Middle frontal gyrus (tissue), 1 donor: ENCODE results near the gene CREB3.

Source experiments
- DNase-seq: peaks from one replicate; pipeline ENCODE4 v3.0.0-alpha.2; 2015; ENCODE audit warnings: low spot score; ENCODE audit errors: extremely low spot score

CREB3 gene

DNA sequence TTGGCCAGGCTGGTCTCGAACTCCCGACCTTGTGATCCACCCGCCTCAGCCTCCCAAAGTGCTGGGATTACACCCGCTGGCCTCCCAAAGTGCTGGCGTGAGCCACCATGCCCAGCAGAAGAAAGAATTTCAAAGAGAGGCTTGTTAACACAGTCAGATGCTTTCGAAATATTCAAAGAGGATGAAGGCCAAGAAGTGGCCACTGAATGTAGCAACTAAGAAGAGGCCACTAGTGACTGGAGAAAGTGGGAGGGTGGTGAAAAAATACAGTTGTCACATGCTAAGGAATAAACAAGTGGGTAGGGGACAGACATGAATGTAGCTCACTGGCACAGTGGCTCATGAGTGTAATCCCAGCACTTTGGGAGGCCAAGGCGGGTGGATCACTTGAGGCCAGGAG lies 29.8 kb upstream of the CREB3 start:
- no peak for DNase-seq

DNA sequence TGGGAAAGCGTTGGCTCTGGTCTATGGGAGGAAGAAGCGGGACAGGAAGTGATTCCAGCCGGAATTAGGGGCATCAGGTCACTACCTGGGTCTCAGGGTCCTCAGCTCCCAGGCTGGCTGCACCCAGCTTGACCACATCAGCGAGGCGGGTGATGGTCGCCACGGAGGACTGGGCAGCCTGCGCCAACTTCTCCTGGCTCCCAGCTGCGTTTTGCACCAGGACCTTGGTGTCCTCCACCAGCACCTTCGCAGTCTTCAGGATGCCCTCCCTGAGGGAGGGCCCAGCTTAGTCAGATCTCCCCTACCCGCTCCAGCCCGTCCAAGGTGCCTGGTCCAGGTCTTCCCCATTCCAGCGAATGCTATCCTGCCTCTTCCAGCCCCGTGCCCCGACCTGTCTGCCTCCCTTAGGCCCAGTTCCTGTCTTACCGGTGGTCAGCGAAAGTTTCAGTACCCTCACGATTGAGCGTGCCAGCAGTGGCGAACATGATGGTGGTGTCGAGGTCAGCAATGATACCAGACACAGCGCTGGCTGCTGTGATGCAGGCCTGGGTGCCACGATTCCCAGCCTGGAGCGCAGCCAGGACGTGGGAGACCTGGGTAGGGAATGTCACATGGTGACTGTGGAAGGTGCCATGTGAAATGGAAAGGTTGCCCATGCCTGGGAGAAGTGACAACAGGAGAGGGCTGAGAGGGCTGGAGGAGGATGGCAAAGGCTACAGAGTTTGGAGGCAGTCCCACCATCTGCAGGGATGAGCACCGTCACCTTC lies 28.4 kb upstream of the CREB3 start:
- no peak for DNase-seq

DNA sequence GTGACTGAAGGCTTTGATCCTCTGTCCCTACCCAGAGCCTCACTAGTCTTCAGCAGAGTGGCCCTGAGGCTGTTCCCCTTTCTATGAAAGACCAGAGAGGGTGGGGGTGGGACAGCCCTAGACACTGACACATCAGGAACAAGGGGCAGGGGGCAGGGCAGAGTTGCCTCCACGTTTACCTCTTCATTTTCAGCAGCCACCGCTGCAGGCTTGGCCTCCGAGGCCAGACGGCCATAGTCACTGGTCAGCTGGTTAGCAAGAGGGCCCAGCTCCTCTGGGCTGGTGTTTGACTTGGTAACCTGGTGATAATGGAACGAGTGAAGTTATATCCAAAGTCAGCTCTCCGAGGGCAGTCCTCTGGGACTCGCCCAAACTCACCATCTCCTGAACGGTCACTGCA lies 27.1 kb upstream of the CREB3 start:
- DNase-seq, result no peak

DNA sequence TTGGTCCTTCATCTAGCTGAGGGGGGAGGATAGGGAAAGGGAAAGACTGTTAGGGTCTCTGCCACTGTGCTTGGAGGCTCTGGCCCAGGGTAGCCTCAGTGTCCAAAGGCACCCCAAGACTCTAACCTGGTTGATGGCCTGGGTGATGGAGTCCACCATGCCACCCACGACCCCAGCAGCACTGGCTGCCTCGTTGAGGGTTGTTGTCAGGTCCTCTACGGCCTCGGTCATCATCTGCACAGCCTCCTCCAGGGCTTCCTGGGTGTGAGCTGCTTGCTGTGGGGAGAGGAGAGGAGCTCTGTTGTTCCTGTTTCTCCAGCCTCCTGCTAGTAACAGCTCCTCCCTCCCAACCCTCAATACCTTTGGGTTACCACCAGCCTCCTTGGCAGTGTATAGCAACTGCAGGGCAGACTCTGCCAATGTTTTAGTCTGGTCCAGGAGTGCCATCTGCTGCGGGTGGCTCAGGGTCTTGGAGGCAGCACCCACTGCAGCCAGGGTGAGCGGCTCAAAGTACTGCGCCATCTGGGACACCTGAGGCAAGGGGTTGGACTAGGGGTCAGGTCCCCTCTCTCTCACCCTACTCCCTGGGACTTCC lies 26.5 kb upstream of the CREB3 start:
- no peak for DNase-seq

DNA sequence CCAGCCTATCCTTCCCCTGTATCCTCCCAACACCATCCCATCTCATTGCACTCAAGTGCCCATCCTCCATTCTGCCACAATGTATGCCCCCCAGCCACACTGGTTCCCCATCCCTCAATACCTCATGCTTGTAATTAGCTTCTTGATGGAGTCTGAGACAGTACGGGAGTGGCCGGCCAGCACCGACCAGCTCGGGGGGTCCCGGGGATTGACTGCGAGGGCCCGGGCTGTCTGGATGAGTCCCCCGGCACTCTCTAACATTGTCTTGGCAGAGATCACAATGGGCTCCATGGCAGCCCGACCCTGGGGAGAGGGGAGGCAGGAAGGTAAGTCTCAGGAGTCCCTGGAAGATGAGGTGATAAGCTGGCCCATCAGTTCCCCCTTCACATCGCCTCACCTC lies 25.5 kb upstream of the CREB3 start:
- DNase-seq, result no peak

DNA sequence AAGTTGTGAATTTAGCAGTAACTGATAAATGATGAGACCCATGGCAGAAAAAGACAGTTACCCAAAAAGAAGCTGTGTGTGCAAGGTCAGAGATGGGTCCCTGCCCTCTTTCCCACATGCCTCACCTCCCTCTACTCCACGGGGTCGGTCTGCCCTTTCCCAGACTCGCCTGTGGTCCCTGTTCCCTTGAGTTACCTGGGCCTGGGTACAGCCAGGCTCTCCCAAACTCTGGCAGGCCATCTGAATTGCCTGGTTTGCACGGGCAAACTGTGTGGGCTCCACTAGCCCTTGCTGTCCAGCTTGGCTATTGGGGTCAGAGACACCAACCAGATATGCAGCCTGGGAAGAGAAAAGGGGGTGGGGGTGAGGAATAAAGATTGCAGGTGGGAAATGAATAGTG lies 24.3 kb upstream of the CREB3 start:
- no peak for DNase-seq

DNA sequence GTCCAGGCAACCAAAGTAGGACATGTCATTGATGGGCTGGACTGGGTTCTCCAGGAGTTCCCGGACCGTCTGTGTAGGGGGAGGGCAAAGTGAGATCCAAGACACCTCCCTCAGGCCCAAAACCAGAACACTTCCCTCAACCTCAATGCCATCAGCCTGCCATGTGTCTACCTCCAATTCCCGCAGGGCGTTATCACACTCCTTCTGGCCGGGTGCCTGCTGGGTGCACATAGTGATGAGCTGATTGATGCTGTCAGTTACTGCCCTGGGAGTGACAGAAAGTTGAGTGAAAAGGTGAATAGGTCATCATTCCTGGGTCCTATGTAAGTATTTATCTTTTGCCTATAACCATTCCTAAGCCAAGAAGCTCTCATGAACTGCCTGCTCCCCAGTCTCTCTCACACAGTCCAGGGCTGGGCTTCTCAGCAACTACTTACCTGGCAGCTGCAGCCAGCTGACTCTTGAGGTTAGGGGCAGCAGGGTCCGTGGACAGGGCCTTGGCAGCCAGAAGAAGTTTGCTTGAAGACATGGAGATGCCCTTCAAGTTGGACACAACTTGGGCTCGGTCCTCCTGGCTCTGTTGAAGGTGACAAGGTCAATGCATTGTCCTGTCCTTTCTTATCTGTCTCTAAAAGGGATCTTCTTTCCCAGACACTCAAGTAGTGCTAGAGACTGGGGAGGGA lies 21.5 kb upstream of the CREB3 start:
- no peak for DNase-seq

DNA sequence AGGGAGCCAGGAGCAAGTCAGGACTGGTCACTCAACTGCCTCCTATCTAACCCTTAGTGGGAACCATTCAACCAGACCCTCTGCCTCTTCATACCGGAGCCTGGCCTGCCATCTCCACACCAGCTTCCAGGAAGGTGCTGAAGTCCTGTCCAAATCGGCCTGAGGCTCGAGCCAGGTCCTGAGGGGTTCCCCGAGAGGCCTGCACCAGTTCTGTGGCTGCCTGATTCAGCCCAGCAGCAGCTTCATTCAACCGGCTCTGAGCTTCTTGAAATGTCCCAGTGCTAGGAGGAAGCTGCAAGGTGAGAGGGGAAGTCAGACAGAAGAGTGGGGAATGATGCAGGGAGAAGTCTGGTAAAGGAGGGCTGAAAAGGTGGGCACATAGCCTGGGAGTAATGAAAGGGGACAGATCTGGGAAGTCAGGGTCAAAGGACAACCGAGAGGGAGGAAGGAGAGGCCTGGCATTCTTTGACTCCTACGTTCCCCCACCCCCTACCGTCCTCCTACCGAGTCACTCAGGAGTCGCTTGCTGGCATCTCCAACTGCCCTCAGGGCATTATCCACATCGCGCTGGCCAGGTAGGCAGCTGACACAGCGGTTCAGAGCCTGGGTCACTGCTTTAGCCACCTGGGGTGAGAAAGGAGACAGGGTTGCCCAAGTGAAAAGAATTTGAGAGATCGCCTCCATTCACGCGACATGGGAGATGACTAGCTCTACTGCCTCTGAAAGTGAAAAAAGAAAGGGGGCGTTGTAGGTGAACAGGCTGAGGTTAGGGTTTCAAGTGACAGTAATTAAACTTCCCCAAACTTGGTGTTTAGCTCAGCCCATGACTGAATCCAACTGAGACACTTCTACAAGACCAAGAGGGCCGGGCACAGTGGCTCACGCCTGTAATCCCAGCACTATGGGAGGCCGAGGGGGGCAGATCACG lies 20.7 kb upstream of the CREB3 start:
- DNase-seq, result no peak

DNA sequence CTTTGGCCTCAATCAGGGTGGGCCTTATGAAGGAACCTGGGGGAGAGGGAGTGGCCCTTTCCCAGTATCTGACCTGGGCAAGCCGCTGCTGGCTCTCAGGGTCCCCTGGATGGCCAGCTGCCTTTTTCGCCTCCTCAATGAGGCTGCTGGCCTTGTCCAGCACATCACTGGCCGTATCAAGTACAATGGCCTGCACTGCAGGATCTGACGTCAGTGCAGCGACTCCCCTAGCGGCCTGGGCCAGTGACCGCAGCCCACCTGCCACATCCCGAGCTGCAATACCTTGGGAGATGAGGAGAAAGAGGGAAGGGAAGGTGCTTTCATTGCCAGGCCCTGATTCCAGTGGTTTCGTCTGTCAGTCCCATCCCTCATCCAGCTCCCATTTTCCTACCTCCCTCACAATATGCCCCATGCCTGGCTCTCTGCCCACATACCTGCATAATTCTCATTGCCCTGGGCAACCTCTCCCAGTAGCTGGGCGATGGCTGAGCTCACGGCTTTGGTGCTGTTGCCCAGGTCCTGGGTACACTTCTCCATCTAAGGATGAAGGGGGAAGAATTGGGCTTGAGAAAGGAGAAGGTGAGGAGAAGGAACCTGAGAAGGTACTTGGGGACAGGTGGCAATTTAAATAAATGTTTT lies 19.6 kb upstream of the CREB3 start:
- no peak for DNase-seq

DNA sequence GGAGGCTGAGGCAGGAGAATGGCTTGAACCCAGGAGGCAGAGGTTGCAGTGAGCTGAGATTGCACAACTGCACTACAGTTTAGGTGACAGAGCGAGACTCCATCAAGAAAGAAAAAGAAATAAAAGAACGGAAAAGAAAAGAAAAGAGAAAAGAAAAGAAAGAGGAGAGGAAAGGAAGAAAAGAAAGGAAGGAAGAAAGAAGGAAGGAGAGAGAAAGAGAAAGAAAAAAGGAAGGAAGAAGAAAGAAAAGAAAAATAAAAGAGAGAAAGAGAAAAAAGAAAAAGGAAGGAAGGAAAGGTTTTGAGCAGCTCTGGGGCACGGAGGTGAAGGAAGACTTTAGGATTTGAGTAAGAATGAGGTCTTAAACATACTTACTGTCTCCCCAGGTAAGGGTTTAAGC lies 18.9 kb upstream of the CREB3 start:
- DNase-seq, result no peak

DNA sequence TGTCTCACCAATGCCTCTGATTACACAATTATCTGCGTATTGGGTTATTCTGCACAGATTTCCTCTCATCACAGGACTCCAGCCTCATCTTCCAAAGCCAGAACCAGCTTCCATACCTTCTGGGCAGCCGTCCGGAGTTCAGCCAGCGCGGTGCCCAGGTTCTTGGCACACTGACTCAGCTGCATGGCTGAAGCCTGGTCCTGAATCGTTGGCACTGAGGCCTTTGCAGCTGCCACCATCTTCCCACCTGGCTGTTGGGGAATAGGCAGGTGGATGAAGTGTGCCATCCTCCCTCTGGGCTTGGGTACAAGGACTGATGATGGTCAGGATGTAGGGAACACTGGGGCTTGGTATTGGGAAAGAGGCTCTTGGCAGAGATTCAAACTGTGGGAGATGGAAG lies 18.3 kb upstream of the CREB3 start:
- DNase-seq, result no peak

DNA sequence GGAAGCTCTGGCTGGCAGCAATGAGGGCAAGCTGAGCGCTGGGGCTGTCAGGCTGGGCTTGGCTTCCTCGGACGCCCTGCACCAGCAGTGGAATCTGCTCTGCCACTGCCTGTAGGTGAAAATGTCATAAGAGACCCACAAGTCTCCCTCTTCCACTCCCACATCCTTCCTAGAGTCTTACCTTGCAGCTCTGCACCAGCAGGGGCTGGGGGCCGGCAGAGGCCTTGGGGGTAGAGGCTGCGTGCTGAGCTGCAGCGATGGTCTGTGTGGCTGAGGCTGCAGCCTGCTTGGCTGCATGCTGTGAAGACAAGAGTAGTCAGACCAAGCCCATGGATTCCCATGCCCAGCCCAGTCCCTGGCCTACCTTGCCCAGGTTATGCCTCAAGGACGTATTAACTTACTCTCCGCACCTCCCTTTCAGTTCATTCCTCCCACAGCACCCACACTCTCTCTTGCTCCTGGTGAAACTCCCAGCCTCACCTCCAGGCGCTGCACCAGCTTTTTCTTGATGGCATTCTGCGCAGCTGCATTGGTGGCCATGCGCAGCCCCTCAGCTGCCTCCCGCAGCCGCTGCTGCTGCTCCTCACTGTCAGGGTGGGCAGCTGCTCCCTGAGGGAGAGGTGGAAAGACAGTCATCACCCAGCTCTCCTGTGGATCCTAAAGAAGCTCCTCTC lies 17.8 kb upstream of the CREB3 start:
- DNase-seq, result no peak

DNA sequence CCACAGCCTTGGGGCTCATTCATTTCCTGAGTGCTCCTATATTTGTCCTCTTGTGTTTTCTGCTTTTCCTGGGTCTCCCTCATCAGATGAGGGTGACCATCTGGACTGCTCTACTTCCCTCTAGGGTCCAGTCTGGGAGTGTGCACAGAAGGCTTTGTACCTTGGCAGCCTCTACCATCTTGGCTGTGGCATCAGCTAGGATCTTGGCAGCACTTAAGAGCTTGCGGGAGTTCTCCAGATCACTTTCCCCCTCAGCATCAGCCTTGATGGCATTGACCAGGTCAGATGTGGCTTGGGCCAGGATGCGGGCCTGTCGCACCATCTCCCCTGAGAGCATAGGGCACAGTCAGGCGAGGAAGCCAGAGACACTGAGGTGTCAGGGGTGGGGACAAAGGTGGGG lies 16.2 kb upstream of the CREB3 start:
- DNase-seq, result no peak

DNA sequence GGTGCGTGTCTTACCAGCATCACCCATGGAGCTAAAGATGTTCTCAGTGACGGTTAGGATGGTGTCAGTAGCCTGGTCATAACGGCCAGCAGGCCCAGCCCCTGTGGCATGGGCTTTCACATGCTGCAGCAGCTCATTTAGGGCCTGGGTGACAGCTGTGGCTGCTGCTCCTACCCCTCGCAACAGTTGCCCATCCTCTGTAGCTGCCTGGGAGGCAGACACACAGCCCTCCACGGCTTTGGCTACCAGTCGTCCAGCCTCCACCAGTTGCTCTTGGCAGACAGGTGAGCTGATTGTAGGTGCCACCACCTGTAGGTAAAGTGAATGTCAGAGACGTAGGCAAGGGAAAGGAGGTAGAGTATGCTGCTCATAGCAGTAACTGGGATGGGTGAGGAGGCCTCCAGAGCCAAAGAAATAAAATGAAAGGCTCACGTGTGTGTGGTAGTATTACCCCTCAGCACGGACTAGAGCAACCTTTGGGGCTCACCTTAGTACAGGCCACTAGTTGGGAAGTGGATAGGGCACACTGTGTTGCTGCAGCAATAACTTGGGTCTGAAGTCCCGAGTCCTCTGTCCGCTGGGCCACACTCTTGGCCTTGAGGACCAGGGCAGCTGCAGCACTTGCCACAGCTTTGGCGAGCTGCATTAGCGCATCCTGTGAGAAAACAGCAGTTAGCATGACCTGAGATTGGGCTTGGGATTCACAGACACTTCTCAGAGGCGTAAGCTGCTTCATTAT lies 15.2 kb upstream of the CREB3 start:
- no peak for DNase-seq

DNA sequence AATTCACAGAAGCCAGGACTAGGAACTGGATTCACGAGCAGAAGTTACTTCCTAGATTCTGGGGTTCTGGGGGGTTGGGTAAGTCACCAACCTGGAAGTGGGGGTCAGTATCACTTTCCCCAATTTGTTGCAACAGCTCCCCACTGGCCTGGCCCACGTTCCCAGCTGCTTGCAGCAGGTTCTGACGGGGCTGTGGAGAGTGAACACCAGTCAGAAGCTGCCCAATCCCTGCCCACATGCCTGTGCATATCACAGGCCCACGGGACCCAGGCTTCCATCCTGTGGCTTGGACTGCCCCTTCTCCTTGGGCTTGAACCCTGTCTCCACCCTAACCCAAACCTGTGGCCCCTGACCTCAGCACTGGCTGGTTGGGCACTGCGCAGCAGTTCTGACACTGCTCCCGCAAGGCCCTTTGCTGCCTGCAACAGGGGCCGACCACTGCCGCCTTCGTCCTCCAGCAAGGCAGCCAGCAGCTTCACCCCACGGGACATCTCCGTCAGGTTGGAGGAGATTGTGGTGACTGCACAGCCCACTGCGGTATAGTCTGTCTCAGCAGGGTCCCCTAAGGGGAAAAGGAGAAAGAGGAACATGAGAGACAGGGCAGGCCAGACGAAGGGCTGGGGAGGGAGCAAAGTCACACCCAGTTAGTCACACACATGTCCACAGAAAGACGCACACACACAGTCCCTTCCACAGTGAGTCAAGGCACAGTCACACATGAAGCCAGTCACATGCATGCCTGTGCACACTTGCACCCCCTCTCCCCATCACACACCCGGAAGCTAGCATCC lies 13.6 kb upstream of the CREB3 start:
- DNase-seq, result no peak

DNA sequence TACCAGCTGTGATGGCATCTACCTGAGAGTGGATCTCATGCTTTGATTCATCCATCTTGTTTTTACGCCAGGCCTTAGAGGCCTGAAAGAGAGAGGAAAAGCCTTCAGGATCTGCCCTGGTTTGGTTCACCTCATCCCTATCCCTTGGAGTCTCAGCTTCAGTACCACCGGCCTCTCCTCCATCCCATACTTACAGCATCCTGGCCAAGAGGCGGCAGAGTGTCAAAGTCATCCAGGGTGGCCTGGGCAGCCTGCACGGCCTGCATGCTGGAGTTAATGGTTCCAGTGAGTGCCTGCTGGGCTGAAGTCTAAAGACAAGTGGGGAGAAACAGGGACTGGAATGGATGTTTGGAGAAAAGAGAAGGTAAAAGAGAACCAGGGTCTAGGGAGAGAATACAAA lies 12.9 kb upstream of the CREB3 start:
- DNase-seq, result no peak

DNA sequence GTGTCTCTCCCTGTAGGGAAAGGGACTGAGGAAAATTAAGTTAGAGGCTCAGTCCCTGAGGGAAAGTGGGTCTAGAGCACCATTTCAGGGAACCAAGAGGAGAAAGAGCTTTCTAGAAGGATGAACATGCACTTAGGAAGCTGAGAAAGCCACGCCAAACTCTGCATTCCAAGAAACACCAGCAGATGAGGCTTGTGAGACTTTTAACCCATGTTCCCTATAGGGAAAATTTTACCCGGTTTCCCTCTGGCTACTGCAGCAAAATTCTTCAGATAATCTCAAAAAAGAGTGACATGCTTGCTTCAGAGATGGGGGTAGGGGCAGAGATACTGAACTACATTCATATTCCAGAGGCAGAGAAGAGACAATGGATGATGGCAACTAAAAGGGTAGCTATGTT lies 9.0 kb upstream of the CREB3 start:
- DNase-seq, result no peak

DNA sequence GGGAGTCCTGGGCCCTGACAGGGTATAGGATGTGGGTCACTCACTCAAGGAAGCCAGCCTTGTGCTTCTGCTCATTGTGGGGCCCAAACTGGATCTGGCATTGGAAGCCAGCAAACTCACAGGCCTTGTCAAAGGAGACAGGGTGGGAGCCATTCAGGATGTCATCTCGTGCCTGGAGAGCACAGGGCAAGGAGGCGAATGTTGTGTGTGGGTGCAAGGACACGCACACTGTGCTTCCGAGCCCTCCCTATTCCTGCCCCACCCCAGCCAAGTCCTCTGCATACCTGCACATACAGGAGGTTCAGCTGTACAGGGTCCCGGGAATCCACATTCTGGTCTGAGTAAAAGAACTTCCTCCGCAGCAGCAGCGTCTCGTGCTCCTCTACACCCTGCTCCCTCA lies 8.6 kb upstream of the CREB3 start:
- no peak for DNase-seq

DNA sequence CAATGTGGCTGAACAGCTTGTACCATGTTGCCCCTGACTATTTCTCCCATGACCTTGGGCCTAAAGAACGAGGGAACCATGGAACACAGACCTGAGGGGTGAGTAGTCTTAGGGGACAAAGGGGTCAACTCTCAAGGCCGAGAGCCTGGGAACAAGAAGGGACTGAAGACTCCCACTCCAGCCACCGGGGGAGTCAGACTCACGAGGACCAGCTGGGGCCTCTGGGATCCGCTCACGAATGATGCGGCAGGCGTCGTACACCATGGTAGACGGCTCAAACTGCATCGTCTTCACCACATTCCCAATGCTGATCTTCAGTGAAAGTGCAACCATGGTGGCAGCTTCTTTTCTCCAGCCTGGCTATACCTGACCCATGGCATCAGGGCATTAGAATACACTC lies 7.1 kb upstream of the CREB3 start:
- no peak for DNase-seq
